ENCODE data around the gene PITPNB. TPM values are rescaled to one million over a fixed set of nuclear protein-coding genes. Genes with fewer than 3 reads are reported as not detected.

Gene PITPNB
- total RNA-seq (2014; rRNA removed; shearing (Covaris generic)), result 14.3 and 17.3 TPM in 2 replicates

DNA sequence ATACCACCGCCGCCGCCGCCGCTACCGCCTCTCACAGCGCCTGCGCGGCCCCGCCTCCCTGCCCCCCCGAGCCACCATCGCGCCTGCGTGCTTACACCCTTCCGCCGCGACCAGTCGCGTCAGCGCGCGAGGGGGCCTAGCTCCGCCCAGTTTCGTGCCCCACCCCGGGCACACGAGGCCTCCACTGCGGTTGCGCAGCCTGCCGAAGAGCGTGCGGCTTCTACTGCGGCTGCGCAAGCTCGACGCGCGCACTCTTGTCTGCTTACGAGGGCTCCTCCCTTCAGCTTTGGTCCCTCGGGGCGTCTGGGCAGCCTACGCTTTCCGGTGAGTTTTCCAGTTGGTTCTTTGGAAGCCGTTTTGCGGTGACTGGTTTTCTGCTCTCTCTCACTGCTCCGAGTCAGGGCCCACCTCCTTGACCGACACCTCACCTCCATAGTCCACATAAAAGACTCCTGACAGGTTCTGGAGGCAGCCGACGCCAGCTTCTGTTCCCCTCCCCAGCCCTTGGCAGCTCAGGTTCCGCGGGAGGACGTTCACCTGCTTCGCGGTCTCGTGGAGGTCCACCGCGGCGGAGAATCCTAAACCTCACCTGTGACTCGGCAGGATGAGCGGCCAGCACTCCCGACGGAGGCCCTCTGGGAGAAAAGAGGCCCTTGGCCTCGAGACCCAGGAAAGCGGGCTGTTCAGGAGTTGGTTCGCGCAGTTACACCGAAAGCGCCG, at the start of gene PITPNB:
Gene PITPNB, minus strand, starts transcription at position 35 of the 720 bp plus-strand sequence. CDS start 65 bp downstream, outside the sequence.

Small RNA genes lying within 50 kb of the gene (small RNA-seq; reads per million reads assigned to genes)
- not detected for gene MIR3199-1
- gene RF02198, result not detected

Other genes with a start within 250 kb of the PITPNB start
- gene MN1, start 117.5 kb downstream of the PITPNB start, total RNA-seq (2014; rRNA removed; shearing (Covaris generic)), result 0.24 and 0.26 TPM in 2 replicates